Fibroblast of lung (primary cell): ENCODE measurements around the gene PRRX2. TPM values are rescaled to one million over a fixed set of nuclear protein-coding genes. Genes with fewer than 3 reads are reported as not detected.

ENCODE experiments used
- DNase-seq, 2 donors: peaks; one replicate each; pipeline versions ENCODE4 v3.0.0 to v3.0.0-alpha.2; 2010; ENCODE audit warnings: low read depth in 2 of 2
- H2AFZ ChIP-seq: 2 replicates; pipeline ENCODE4 v1.5.1; 2012; ENCODE audit warnings: low read length, control low read depth, inconsistent platforms
- H3K27ac ChIP-seq: 2 replicates; pipeline ENCODE4 v1.5.1; 2011; ENCODE audit warnings: low read length, control low read depth; ENCODE audit not compliant: insufficient read depth
- H3K27me3 ChIP-seq: 2 replicates; pipeline ENCODE4 v1.5.1; 2011; ENCODE audit warnings: mild to moderate bottlenecking, low read length; ENCODE audit not compliant: control insufficient read depth, insufficient read depth
- H3K36me3 ChIP-seq: 2 replicates; pipeline ENCODE4 v1.5.1; 2011; ENCODE audit warnings: low read length; ENCODE audit not compliant: control insufficient read depth, insufficient read depth
- H3K4me1 ChIP-seq: 2 replicates; pipeline ENCODE4 v1.5.1; 2011; ENCODE audit warnings: low read length; ENCODE audit not compliant: control insufficient read depth, insufficient read depth; ENCODE audit errors: extremely low read depth
- H3K4me2 ChIP-seq: 2 replicates; pipeline ENCODE4 v1.5.1; 2011; ENCODE audit warnings: low read length, control low read depth; ENCODE audit not compliant: insufficient read depth; ENCODE audit errors: extremely low read depth
- H3K4me3 ChIP-seq, 4 experiments: fragments of 200-600 bp in 1 of 4; sonication (generic) in 1 of 4; replicated peaks in 1 of 4; 2 replicates each; pipeline ENCODE4 v1.5.1; 2011 to 2016; ENCODE audit warnings: low read length in 4 of 4, low read depth in 3 of 4, mild to moderate bottlenecking in 3 of 4, control low read depth in 2 of 4, inconsistent platforms in 1 of 4, mixed read lengths in 1 of 4; ENCODE audit not compliant: insufficient read depth in 1 of 4; ENCODE audit errors: control extremely low read depth in 1 of 4
- H3K79me2 ChIP-seq: 2 replicates; pipeline ENCODE4 v1.5.1; 2012; ENCODE audit warnings: mild to moderate bottlenecking, low read length, inconsistent platforms; ENCODE audit not compliant: control insufficient read depth, insufficient read depth
- H3K9ac ChIP-seq: 2 replicates; pipeline ENCODE4 v1.5.1; 2011; ENCODE audit warnings: mild to moderate bottlenecking, low read length, control low read depth; ENCODE audit not compliant: insufficient read depth
- H3K9me3 ChIP-seq: 2 replicates; pipeline ENCODE4 v1.5.1; 2012; ENCODE audit warnings: low read depth, low read length; ENCODE audit not compliant: control insufficient read depth, insufficient read depth
- H4K20me1 ChIP-seq: 2 replicates; pipeline ENCODE4 v1.5.1; 2011; ENCODE audit warnings: low read length; ENCODE audit not compliant: control insufficient read depth, insufficient read depth; ENCODE audit errors: extremely low read depth
- CTCF ChIP-seq, 2 donors: IDR thresholded peaks in 1 of 2; conservative IDR thresholded peaks in 1 of 2; 1 replicate in 1 of 2; 2 replicates in 1 of 2; pipeline ENCODE4 v1.5.1; 2011 to 2012; ENCODE audit warnings: low read length in 2 of 2, control low read depth in 1 of 2, inconsistent platforms in 1 of 2, low read depth in 1 of 2, mild to moderate bottlenecking in 1 of 2
- EZH2 ChIP-seq: IDR thresholded peaks from 2 replicates; pipeline ENCODE4 v1.5.1; 2012; ENCODE audit warnings: low read length, control low read depth, mild to moderate bottlenecking; ENCODE audit errors: missing control alignments
- polyA plus RNA-seq, 2 donors: library from polyadenylated mRNA; depleted of rRNA in 1 of 2; stranded (reverse) in 1 of 2; unstranded in 1 of 2; fragments of >200 nt; gene quantifications; 2 replicates each; pipeline ENCODE4 v1.2.1, GENCODE V29; 2011 to 2012; ENCODE audit warnings: missing spikeins in 1 of 2
- total RNA-seq: library from RNA; depleted of rRNA; stranded (reverse); fragments of >200 nt; gene quantifications from 2 replicates; pipeline ENCODE4 v1.2.1, GENCODE V29; 2014

PRRX2 gene
- total and polyA plus RNA-seq, 2 donors (not counting 1 experiment from before 2014, with no cell fraction given): 4.4 to 11.7 TPM

DNA sequence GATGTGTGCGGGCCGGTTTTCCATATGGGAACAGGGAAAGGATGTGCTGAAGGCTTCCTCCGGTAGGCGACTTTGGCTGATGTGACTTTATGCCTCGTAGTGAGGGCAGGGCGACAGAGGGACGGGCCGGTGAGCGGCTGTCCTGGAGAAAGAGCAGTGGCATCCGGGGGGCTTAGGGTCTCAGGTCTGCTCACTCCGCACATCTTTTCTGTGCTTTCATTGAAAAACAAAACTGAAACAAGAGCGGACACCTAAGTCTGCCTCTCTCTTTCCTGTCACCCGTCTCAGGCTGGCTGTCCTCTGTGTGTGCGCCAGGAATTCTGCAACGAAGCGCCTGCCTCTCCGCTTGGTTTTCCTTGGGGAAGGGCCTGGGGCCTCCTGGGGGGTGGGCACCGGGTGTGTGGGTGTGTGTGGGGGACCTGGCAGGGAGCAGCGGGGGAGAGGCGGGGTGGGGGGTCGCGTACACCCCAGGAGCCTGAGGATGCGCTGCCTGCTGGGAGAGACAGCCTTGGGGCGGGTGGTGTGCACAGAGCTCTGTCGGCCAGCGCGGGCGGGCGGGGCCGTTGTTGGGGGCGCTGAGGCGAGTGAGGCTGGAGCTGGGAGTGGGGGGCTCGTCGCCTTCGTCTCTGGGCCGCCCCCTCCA lies 580 bp upstream of the PRRX2 start:
- no peak overlapping the region for H3K9ac ChIP-seq

GRCh38 chr9:129665814-129666520 lies 520 bp downstream of the PRRX2 start:
- Histone ChIP-seq H4K20me1 (no peaks in the 10 kb centered on the region), H3K9me3 (no peaks in the 10 kb centered on the region), H2AFZ (peak overlapping the region; percentile 17), H3K27me3 (no peaks in the 10 kb centered on the region), H3K4me3 (peak overlapping the region in 2 of 4 experiments; percentile 43 to 64), H3K4me1 (no peaks in the 10 kb centered on the region), H3K79me2 (no peaks in the 10 kb centered on the region), H3K36me3 (no peaks in the 10 kb centered on the region), H3K9ac (peak overlapping the region; percentile 46), H3K4me2 (no peak overlapping the region), H3K27ac (no peak overlapping the region)
- DNase-seq: no peak
- TF ChIP-seq EZH2: no peak
- no peak for TF ChIP-seq CTCF (conservative IDR thresholded peaks at IDR 0.05 in 1 of 2, IDR thresholded peaks at IDR 0.05 in 1 of 2; ENCODE audit: low read depth in 1 of 2, low read length in 2 of 2)

More for the DNA sequence above, 580 bp upstream of the PRRX2 start:
- Histone ChIP-seq H3K4me1 (no peaks in the 10 kb centered on the region), H4K20me1 (no peaks in the 10 kb centered on the region), H3K9me3 (no peaks in the 10 kb centered on the region), H3K36me3 (no peaks in the 10 kb centered on the region), H3K27me3 (no peaks in the 10 kb centered on the region), H3K4me2 (peak overlapping the region; percentile 44), H2AFZ (peak overlapping the region; percentile 36), H3K79me2 (no peaks in the 10 kb centered on the region), H3K27ac (no peak overlapping the region), H3K4me3 (peak overlapping the region in 3 of 4 experiments; percentile 33 to 64 (median 46))
- DNase-seq: no peak
- no peak for TF ChIP-seq EZH2
- TF ChIP-seq CTCF (conservative IDR thresholded peaks at IDR 0.05 in 1 of 2, IDR thresholded peaks at IDR 0.05 in 1 of 2; ENCODE audit: low read depth in 1 of 2, low read length in 2 of 2): no peak

GRCh38 chr9:129666575-129666974 lies 1.1 kb downstream of the PRRX2 start:
- Histone ChIP-seq H3K27me3 (no peaks in the 10 kb centered on the region), H4K20me1 (no peaks in the 10 kb centered on the region), H3K27ac (no peak overlapping the region), H3K4me1 (no peaks in the 10 kb centered on the region), H3K36me3 (no peaks in the 10 kb centered on the region), H3K4me2 (no peak overlapping the region), H3K4me3 (peak overlapping the region in 2 of 4 experiments; percentile 23 to 64), H2AFZ (no peak overlapping the region), H3K9ac (peak overlapping the region; percentile 46), H3K9me3 (no peaks in the 10 kb centered on the region), H3K79me2 (no peaks in the 10 kb centered on the region)
- DNase-seq: no peak
- TF ChIP-seq CTCF (conservative IDR thresholded peaks at IDR 0.05 in 1 of 2, IDR thresholded peaks at IDR 0.05 in 1 of 2; ENCODE audit: low read depth in 1 of 2, low read length in 2 of 2): no peak
